ENCODE data around the gene ADK. TPM values are rescaled to one million over a fixed set of nuclear protein-coding genes. Genes with fewer than 3 reads are reported as not detected.

Gene ADK
- total and polyA plus RNA-seq, 2 of the 4 experiments (the other 2 are of a cell fraction), result 30.6 to 40.9 TPM

DNA sequence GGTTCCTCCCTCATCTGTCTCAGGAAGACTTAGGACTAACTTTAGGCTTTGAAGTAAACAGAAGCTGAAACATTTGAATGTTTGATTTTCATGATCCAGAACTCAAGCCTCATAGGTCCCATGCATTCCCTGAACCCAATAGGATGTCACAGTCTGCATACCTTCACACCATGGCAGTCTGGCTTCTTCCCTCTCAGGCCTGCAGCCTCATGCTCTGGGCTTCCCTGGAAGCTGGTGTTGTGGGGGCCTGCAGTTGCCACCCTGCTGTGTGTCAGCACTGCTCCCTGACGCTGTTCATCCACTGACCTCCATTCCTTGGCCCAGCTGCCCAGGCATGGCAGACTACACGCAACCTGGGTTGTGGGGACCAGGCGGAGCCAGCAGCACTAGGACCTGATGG lies 407.9 kb downstream of the ADK start:
- no peak overlapping the region for H3K14ac ChIP-seq (replicated peaks; ENCODE audit: low read depth, low read length)
- no peak overlapping the region for H3K9ac ChIP-seq (ENCODE audit: low read depth, low read length)
- no peak overlapping the region for H4K91ac ChIP-seq (ENCODE audit: insufficient read depth, low read depth, low read length)
- TF ChIP-seq CHD1 (IDR thresholded peaks at IDR 0.05; ENCODE audit: low read depth, low read length), result no peak
- no peak for TF ChIP-seq POLR2A (IDR thresholded peaks at IDR 0.05; ENCODE audit: low read depth, low read length)
- TF ChIP-seq MAZ (IDR thresholded peaks at IDR 0.05; ENCODE audit: borderline replicate concordance, low read depth, low read length), result no peak
- TF ChIP-seq RAD21 (IDR thresholded peaks at IDR 0.05; ENCODE audit: low read length), result no peak
- no peak for TF ChIP-seq BHLHE40 (IDR thresholded peaks at IDR 0.05; ENCODE audit: low read depth, low read length)
- no peak for TF ChIP-seq SMC3 (IDR thresholded peaks at IDR 0.05; ENCODE audit: low read depth, low read length)
- no peak for TF ChIP-seq MAFK (IDR thresholded peaks at IDR 0.05; ENCODE audit: low read depth, low read length)
- TF ChIP-seq, protein P1, sequence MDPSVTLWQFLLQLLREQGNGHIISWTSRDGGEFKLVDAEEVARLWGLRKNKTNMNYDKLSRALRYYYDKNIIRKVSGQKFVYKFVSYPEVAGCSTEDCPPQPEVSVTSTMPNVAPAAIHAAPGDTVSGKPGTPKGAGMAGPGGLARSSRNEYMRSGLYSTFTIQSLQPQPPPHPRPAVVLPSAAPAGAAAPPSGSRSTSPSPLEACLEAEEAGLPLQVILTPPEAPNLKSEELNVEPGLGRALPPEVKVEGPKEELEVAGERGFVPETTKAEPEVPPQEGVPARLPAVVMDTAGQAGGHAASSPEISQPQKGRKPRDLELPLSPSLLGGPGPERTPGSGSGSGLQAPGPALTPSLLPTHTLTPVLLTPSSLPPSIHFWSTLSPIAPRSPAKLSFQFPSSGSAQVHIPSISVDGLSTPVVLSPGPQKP (IDR thresholded peaks at IDR 0.05; ENCODE audit: borderline replicate concordance, low read depth, low read length), result no peak
- no peak for TF ChIP-seq FOS (IDR thresholded peaks at IDR 0.05; ENCODE audit: low read depth, low read length)
- TF ChIP-seq RCOR1 (IDR thresholded peaks at IDR 0.05; ENCODE audit: insufficient replicate concordance, low read length), result no peak
- no peak for TF ChIP-seq CEBPB (IDR thresholded peaks at IDR 0.05; ENCODE audit: low read depth, low read length)
- TF ChIP-seq RFX5 (IDR thresholded peaks at IDR 0.05; ENCODE audit: low read depth, low read length), result no peak
- no peak for TF ChIP-seq MXI1 (IDR thresholded peaks at IDR 0.05; ENCODE audit: borderline replicate concordance, low read depth, low read length)
- TF ChIP-seq, protein P2, sequence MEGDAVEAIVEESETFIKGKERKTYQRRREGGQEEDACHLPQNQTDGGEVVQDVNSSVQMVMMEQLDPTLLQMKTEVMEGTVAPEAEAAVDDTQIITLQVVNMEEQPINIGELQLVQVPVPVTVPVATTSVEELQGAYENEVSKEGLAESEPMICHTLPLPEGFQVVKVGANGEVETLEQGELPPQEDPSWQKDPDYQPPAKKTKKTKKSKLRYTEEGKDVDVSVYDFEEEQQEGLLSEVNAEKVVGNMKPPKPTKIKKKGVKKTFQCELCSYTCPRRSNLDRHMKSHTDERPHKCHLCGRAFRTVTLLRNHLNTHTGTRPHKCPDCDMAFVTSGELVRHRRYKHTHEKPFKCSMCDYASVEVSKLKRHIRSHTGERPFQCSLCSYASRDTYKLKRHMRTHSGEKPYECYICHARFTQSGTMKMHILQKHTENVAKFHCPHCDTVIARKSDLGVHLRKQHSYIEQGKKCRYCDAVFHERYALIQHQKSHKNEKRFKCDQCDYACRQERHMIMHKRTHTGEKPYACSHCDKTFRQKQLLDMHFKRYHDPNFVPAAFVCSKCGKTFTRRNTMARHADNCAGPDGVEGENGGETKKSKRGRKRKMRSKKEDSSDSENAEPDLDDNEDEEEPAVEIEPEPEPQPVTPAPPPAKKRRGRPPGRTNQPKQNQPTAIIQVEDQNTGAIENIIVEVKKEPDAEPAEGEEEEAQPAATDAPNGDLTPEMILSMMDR (conservative IDR thresholded peaks at IDR 0.05; ENCODE audit: low read depth, low read length), result no peak
- dilution Hi-C loops (cut with HindIII; ENCODE audit: low sequenced_read_pairs, unreplicated experiment) (no loop called here), in situ Hi-C loops (cut with MboI; ENCODE audit: low sequenced_read_pairs) (no loop called here), intact Hi-C loops (cut with micrococcal nuclease) (no loop called here)
- H3K4me1 ChIP-seq (ENCODE audit: control insufficient read depth, insufficient read depth, low read length), result no peaks in the 10 kb centered on the region
- BruUV-seq (replicated peaks), result no TSS peak
- H4K5ac ChIP-seq (ENCODE audit: low read depth, low read length), result no peak overlapping the region
- no peak overlapping the region for H3K56ac ChIP-seq (ENCODE audit: extremely low read depth, insufficient read depth, low read length)
- H4K8ac ChIP-seq (ENCODE audit: low read depth in 2 of 2, low read length in 2 of 2), result no peak overlapping the region
- H2BK15ac ChIP-seq (ENCODE audit: low read depth, low read length), result no peak overlapping the region
- H2AFZ ChIP-seq (replicated peaks; ENCODE audit: low read length, poor library complexity), result peak overlapping the region; percentile 60
- 100% methylated on average over 1 of the region's 3 CpGs; no CpG with 5 or more reads in 1 of the 2 experiments for WGBS, 2 experiments (ENCODE audit: extremely low coverage in 2 of 2, insufficient read length in 1 of 2)
- H2BK20ac ChIP-seq (ENCODE audit: low read depth, low read length), result no peak overlapping the region
- ATAC-seq (ENCODE audit: low read depth) (no peak), DNase-seq (no peak)
- no peak overlapping the region for H3K27ac ChIP-seq (ENCODE audit: insufficient read depth, low read length)
- no peak overlapping the region for H3K4me3 ChIP-seq (ENCODE audit: insufficient read depth, low read depth, low read length)
- H3K9me1 ChIP-seq (ENCODE audit: insufficient read depth, low read length), result 0 out of 2 replicates have a peak, but pooled peaks cover 3% of the 10 kb centered on the region
- H2AK5ac ChIP-seq (ENCODE audit: low read depth, low read length), result no peak overlapping the region
- no peak overlapping the region for H2AK9ac ChIP-seq (replicated peaks; ENCODE audit: low read depth, low read length, poor library complexity)
- no peak overlapping the region for H2BK120ac ChIP-seq (ENCODE audit: low read depth, low read length)
- ChIA-PET CTCF (no interaction called here), POLR2A (ENCODE audit: unreplicated experiment) (no interaction called here)
- no peaks in the 10 kb centered on the region for H3K36me3 ChIP-seq (ENCODE audit: control insufficient read depth, insufficient read depth, low read length)
- no peak overlapping the region for H2BK5ac ChIP-seq (ENCODE audit: low read depth, low read length, poor library complexity, severe bottlenecking)
- no peaks in the 10 kb centered on the region for H3K27me3 ChIP-seq (ENCODE audit: control insufficient read depth, insufficient read depth, low read length)
- H4K20me1 ChIP-seq (ENCODE audit: insufficient read depth, low read length), result no peaks in the 10 kb centered on the region
- no peaks in the 10 kb centered on the region for H3K79me1 ChIP-seq (ENCODE audit: low read depth in 1 of 2, low read length in 2 of 2)
- H3K4me2 ChIP-seq (ENCODE audit: low read depth, low read length), result no peak overlapping the region
- no peak overlapping the region for H3K23ac ChIP-seq (ENCODE audit: low read depth, low read length)
- H3K18ac ChIP-seq (ENCODE audit: low read depth, low read length), result no peak overlapping the region
- no peaks in the 10 kb centered on the region for H3K9me3 ChIP-seq (ENCODE audit: control insufficient read depth, insufficient read depth, low read length)
- H3K4ac ChIP-seq (ENCODE audit: low read depth, low read length), result no peak overlapping the region

Measured in IMR-90 (cell line).